ENCODE measurements around the gene CCDC80. TPM values are rescaled to one million over a fixed set of nuclear protein-coding genes. Genes with fewer than 3 reads are reported as not detected.

Gene CCDC80
- 4.7 and 4.9 TPM in 2 replicates for total RNA-seq

DNA sequence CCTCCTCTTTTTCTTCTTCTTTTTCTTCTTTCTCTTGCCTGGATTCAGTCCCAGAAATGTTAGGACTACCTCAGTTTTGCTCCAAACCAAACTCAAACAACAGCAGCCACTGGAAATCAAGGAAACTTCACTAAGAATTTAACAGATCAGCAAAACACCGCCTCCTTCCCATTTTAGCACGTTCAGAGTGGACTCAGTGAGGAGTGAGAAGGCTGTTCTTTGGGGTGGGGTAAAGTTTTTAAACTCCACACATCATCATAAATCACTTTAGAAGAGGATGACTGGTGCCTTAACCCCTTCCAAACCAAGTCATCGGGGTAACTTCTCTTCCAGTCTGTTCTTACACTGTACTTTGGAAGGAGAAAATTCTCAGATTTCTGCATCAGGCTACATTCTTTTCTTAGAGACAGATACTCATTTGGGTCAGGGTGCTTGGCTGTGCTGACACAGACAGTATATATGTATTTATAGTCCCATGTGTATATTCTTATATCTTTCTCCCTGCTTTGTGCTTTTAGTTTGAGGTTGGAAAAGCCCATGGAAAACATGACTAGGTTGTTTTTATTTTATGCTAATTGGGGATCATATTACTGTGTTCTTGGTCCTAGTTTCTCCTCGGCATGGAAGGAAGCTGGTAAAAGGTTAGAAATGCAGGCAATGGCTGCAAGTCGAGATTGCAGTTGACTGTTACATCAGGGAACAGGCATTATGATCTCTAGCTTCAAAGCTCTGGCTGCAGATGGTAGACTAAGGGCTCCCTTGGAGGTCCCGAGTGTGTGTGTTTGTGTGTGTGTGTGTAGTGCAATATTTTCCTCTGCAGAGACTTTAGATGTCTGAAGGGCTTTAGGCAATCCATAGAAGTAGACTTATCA is at the start of gene CCDC80:
Gene CCDC80 (minus strand): TSS at position 214 of the 872 bp plus-strand sequence. CDS start 1,238 bp downstream, outside the sequence.
- DNase-seq (ENCODE audit: low read depth), result peak; percentile 81
- Histone ChIP-seq H3K4me3 (ENCODE audit: low read depth, low read length) (peak within 1 kb of the TSS; percentile 33), H3K27me3 (ENCODE audit: control insufficient read depth, insufficient read depth, low read length) (no peaks in the 10 kb centered on the region), H3K36me3 (ENCODE audit: control insufficient read depth, insufficient read depth, low read length) (no peaks in the 10 kb centered on the region)
- TF ChIP-seq, protein P1, sequence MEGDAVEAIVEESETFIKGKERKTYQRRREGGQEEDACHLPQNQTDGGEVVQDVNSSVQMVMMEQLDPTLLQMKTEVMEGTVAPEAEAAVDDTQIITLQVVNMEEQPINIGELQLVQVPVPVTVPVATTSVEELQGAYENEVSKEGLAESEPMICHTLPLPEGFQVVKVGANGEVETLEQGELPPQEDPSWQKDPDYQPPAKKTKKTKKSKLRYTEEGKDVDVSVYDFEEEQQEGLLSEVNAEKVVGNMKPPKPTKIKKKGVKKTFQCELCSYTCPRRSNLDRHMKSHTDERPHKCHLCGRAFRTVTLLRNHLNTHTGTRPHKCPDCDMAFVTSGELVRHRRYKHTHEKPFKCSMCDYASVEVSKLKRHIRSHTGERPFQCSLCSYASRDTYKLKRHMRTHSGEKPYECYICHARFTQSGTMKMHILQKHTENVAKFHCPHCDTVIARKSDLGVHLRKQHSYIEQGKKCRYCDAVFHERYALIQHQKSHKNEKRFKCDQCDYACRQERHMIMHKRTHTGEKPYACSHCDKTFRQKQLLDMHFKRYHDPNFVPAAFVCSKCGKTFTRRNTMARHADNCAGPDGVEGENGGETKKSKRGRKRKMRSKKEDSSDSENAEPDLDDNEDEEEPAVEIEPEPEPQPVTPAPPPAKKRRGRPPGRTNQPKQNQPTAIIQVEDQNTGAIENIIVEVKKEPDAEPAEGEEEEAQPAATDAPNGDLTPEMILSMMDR (IDR thresholded peaks at IDR 0.05; ENCODE audit: insufficient read depth, low read length, poor library complexity, severe bottlenecking), result no peak

DNA sequence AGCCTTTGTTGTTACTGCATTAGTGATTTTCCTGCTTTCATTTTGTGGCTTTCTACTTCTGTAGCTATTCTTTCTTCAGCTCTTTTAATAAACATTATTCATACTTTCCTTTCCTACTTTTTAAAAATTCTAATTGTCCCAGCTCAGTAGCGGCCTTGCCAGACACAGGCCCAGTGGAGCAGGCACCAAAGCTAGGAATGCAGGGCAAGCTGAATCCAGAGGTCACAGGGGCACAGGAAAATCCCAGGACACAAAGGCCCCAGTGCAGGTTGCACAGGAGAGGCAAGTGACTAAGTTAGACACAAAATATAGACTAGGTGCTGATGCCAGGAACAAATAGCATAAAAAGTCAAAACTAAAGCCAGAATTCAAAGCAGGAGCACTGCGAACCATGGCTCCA is 49.0 kb upstream of the CCDC80 start:
- DNase-seq (ENCODE audit: low read depth), result no peak

DNA sequence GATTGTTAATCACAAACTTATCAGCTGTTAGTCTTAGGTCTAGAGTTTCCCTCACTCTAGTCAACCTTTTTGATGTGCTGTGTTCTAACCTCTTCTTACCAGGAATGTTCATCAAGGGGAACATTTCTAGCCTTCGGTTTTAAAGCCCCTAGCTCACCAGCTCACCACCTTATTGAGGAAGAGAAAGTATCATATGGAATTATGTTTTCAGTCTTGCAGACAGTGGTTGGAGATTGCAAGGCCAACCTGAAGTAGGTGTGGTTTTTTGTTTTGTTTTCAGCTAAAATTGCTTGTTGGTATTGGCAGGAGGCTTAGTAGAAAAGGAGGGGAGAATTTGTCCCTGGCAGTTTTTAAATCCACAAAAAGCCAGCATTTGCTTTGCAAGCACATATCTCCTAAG is 48.4 kb upstream of the CCDC80 start:
- no peak for DNase-seq (ENCODE audit: low read depth)
- H3K4me3 ChIP-seq (ENCODE audit: low read depth, low read length), result no peak overlapping the region
- no peaks in the 10 kb centered on the region for H3K27me3 ChIP-seq (ENCODE audit: control insufficient read depth, insufficient read depth, low read length)
- H3K36me3 ChIP-seq (ENCODE audit: control insufficient read depth, insufficient read depth, low read length), result no peaks in the 10 kb centered on the region
- TF ChIP-seq, protein P1 (IDR thresholded peaks at IDR 0.05; ENCODE audit: insufficient read depth, low read length, poor library complexity, severe bottlenecking), result no peak

More for the DNA sequence above, 49.0 kb upstream of the CCDC80 start:
- H3K36me3 ChIP-seq (ENCODE audit: control insufficient read depth, insufficient read depth, low read length), result no peaks in the 10 kb centered on the region
- no peak overlapping the region for H3K4me3 ChIP-seq (ENCODE audit: low read depth, low read length)
- H3K27me3 ChIP-seq (ENCODE audit: control insufficient read depth, insufficient read depth, low read length), result no peaks in the 10 kb centered on the region
- TF ChIP-seq, protein P1 (IDR thresholded peaks at IDR 0.05; ENCODE audit: insufficient read depth, low read length, poor library complexity, severe bottlenecking), result no peak

- H3K36me3 ChIP-seq (ENCODE audit: control insufficient read depth, insufficient read depth, low read length), result no peaks in the 10 kb centered on the region
- no peak overlapping the region for H3K4me3 ChIP-seq (ENCODE audit: low read depth, low read length)
- TF ChIP-seq, protein P1 (IDR thresholded peaks at IDR 0.05; ENCODE audit: insufficient read depth, low read length, poor library complexity, severe bottlenecking), result no peak
- no peak for DNase-seq (ENCODE audit: low read depth)
- H3K27me3 ChIP-seq (ENCODE audit: control insufficient read depth, insufficient read depth, low read length), result no peaks in the 10 kb centered on the region
These were observed 47.9 kb upstream of the CCDC80 start for GRCh38 chr3:112688819-112689218.

- Histone ChIP-seq H3K36me3 (ENCODE audit: control insufficient read depth, insufficient read depth, low read length) (no peaks in the 10 kb centered on the region), H3K4me3 (ENCODE audit: low read depth, low read length) (no peak overlapping the region), H3K27me3 (ENCODE audit: control insufficient read depth, insufficient read depth, low read length) (no peaks in the 10 kb centered on the region)
- DNase-seq (ENCODE audit: low read depth), result no peak
- TF ChIP-seq, protein P1 (IDR thresholded peaks at IDR 0.05; ENCODE audit: insufficient read depth, low read length, poor library complexity, severe bottlenecking), result no peak
These were observed 47.3 kb upstream of the CCDC80 start for GRCh38 chr3:112688085-112688769.
